ENCODE measurements around the gene ELF1.
"Not testable (repeated sequence)": the region's sequence is repeated elsewhere in the genome, so short reads cannot be mapped to it uniquely, and the experiment has no call there.

The ELF1 gene

GRCh38 chr13:41054212-41054877 is 35.2 kb upstream of the ELF1 start:
- TF ChIP-seq, protein P1, sequence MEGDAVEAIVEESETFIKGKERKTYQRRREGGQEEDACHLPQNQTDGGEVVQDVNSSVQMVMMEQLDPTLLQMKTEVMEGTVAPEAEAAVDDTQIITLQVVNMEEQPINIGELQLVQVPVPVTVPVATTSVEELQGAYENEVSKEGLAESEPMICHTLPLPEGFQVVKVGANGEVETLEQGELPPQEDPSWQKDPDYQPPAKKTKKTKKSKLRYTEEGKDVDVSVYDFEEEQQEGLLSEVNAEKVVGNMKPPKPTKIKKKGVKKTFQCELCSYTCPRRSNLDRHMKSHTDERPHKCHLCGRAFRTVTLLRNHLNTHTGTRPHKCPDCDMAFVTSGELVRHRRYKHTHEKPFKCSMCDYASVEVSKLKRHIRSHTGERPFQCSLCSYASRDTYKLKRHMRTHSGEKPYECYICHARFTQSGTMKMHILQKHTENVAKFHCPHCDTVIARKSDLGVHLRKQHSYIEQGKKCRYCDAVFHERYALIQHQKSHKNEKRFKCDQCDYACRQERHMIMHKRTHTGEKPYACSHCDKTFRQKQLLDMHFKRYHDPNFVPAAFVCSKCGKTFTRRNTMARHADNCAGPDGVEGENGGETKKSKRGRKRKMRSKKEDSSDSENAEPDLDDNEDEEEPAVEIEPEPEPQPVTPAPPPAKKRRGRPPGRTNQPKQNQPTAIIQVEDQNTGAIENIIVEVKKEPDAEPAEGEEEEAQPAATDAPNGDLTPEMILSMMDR (IDR thresholded peaks at IDR 0.05; ENCODE audit: low read depth, low read length): peak; percentile 36; the same call in 1 of the 2 replicates
- H3K4me3 ChIP-seq (ENCODE audit: low read depth, low read length): no peak overlapping the region

- peak overlapping the region; percentile 29 for H3K4me3 ChIP-seq (ENCODE audit: low read depth, low read length)
- TF ChIP-seq, protein P1 (IDR thresholded peaks at IDR 0.05; ENCODE audit: low read depth, low read length): no peak
Measured at GRCh38 chr13:41053384-41053826, 34.3 kb upstream of the ELF1 start.

GRCh38 chr13:41052441-41052840 is 33.3 kb upstream of the ELF1 start:
- no peak overlapping the region for H3K4me3 ChIP-seq (ENCODE audit: low read depth, low read length)
- TF ChIP-seq, protein P1 (IDR thresholded peaks at IDR 0.05; ENCODE audit: low read depth, low read length): no peak

- H3K4me3 ChIP-seq (ENCODE audit: low read depth, low read length): no peak overlapping the region
- TF ChIP-seq, protein P1 (IDR thresholded peaks at IDR 0.05; ENCODE audit: low read depth, low read length): no peak
Measured at GRCh38 chr13:41049480-41050440, 30.6 kb upstream of the ELF1 start.

- TF ChIP-seq, protein P1 (IDR thresholded peaks at IDR 0.05; ENCODE audit: low read depth, low read length): no peak
- no peak overlapping the region for H3K4me3 ChIP-seq (ENCODE audit: low read depth, low read length)
Measured at GRCh38 chr13:41048640-41049039, 29.5 kb upstream of the ELF1 start.

GRCh38 chr13:41042419-41042818 is 23.3 kb upstream of the ELF1 start:
- not testable (repeated sequence) for H3K4me3 ChIP-seq (ENCODE audit: low read depth, low read length)

DNA sequence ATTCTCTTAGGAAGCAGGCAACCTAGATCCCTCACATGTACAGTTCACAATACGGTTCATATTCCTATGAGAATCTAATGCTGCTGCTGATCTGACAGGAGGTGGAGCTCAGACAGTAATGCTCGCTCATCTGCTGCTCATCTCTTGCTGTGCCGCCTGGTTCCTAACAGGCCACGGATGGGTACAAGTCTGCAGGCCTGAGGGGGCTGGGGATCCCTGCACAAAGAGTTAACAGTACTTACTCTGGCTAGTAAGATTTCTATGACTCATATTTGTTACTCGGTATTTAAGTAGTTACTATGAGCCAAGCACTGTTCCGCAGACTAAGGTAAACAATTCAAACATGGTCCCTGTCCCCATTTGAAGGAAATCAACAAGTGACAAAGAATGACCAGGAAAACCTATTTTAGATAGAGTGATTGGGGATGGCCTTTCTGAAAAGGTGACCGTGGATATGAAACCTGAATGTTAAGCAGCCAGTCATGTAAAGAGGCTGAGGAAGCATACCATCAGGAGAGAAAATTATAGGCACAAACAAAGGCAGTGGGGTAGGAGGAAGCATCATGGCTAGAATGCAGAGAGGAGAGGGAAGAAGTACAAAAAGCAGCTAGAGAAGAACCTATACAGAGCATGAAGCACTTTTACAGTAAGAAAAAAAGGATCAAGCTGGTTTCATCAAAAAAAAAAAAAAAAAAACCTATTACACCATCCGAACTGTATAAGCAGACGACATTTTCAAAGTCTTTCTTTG is 21.6 kb upstream of the ELF1 start:
- TF ChIP-seq, protein P1 (IDR thresholded peaks at IDR 0.05; ENCODE audit: low read depth, low read length): no peak
- no peak overlapping the region for H3K4me3 ChIP-seq (ENCODE audit: low read depth, low read length)

Data from WI38 (cell line).